Tibial nerve (tissue), 4 donors: ENCODE data around the gene CCNY. TPM values are rescaled to one million over a fixed set of nuclear protein-coding genes. Genes with fewer than 3 reads are reported as not detected.

Source experiments
- DNase-seq, 2 donors: peaks; one replicate each; pipeline ENCODE4 v3.0.0-alpha.2; 2019; ENCODE audit warnings: low spot score in 2 of 2
- H3K27ac ChIP-seq, 4 donors: fragments of 200-600 bp; sonication (generic) in 3 of 4; one replicate each; pipeline ENCODE4 v1.5.1; 2017 to 2019; ENCODE audit warnings: mild to moderate bottlenecking in 1 of 4
- H3K27me3 ChIP-seq, 2 donors: fragments of 200-600 bp; sonication (generic) in 1 of 2; one replicate each; pipeline versions ENCODE4 v1.5.1 to v1.6.0; 2017 to 2019
- H3K36me3 ChIP-seq, 3 donors: fragments of 200-600 bp; sonication (generic); one replicate each; pipeline ENCODE4 v1.5.1; 2018 to 2019
- H3K4me1 ChIP-seq, 4 donors: fragments of 200-600 bp; sonication (generic) in 3 of 4; one replicate each; pipeline ENCODE4 v1.5.1; 2017 to 2019
- H3K4me3 ChIP-seq, 4 donors: fragments of 200-600 bp; sonication (generic) in 3 of 4; one replicate each; pipeline ENCODE4 v1.5.1; 2017 to 2019; ENCODE audit warnings: mild to moderate bottlenecking in 1 of 4, moderate library complexity in 1 of 4
- H3K9me3 ChIP-seq, 4 donors: fragments of 200-600 bp; sonication (generic) in 3 of 4; one replicate each; pipeline ENCODE4 v1.5.1; 2017 to 2019
- EP300 ChIP-seq, 2 donors: sonication (generic); formaldehyde crosslinking; IDR thresholded peaks; one replicate each; pipeline ENCODE4 v1.6.1; 2017; ENCODE audit warnings: antibody characterized with exemption in 2 of 2, mild to moderate bottlenecking in 1 of 2
- POLR2A ChIP-seq, 2 donors: fragments of 450-650 bp; IDR thresholded peaks; one replicate each; pipeline ENCODE4 v1.6.1; 2017; ENCODE audit warnings: antibody characterized with exemption in 2 of 2, mild to moderate bottlenecking in 2 of 2, moderate library complexity in 2 of 2
- WGBS, 2 donors: methylation state at CpG; one replicate each; pipeline ENCODE4 v1.1.5; 2018; 5-methylcytosine and 5-hydroxymethylcytosine counted together
- total RNA-seq, 4 donors: library from RNA; depleted of rRNA; stranded (reverse); fragments of >200 nt; gene quantifications; one replicate each; pipeline ENCODE4 v1.1.0, GENCODE V29; 2016
- TF ChIP-seq, protein P1 (sequence below), 5 experiments: fragments of 200-600 bp in 3 of 5; fragments of 450-650 bp in 2 of 5; sonication (generic) in 3 of 5; IDR thresholded peaks; one replicate each; pipeline ENCODE4 v1.5.1; 2016 to 2019; ENCODE audit warnings: antibody characterized with exemption in 5 of 5, mild to moderate bottlenecking in 3 of 5, moderate library complexity in 2 of 5

Gene CCNY
- total RNA-seq, 4 donors from 2014 or later: 24.3 to 27.6 (median 26.5) TPM

GRCh38 chr10:35326466-35327235 lies 9.7 kb upstream of the CCNY start:
- Histone ChIP-seq H3K27ac (no peak overlapping the region), H3K27me3 (no peaks in the 10 kb centered on the region), H3K4me1 (peaks cover 0 to 33% (median 0%) of the 10 kb centered on the region in 4 donors), H3K36me3 (peaks cover 0 to 35% (median 0%) of the 10 kb centered on the region in 3 donors), H3K4me3 (no peak overlapping the region), H3K9me3 (peaks cover 0 to 13% (median 0%) of the 10 kb centered on the region in 4 donors)
- TF ChIP-seq POLR2A (IDR thresholded peaks at IDR 0.05): no peak
- TF ChIP-seq, protein P1, sequence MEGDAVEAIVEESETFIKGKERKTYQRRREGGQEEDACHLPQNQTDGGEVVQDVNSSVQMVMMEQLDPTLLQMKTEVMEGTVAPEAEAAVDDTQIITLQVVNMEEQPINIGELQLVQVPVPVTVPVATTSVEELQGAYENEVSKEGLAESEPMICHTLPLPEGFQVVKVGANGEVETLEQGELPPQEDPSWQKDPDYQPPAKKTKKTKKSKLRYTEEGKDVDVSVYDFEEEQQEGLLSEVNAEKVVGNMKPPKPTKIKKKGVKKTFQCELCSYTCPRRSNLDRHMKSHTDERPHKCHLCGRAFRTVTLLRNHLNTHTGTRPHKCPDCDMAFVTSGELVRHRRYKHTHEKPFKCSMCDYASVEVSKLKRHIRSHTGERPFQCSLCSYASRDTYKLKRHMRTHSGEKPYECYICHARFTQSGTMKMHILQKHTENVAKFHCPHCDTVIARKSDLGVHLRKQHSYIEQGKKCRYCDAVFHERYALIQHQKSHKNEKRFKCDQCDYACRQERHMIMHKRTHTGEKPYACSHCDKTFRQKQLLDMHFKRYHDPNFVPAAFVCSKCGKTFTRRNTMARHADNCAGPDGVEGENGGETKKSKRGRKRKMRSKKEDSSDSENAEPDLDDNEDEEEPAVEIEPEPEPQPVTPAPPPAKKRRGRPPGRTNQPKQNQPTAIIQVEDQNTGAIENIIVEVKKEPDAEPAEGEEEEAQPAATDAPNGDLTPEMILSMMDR (IDR thresholded peaks at IDR 0.05): no peak
- TF ChIP-seq EP300 (IDR thresholded peaks at IDR 0.05): no peak
- WGBS, 2 donors: 87 to 88% methylated on average over 9 of the region's 9 CpGs
- no peak for DNase-seq

- Histone ChIP-seq H3K27ac (no peak overlapping the region), H3K36me3 (peaks cover 0 to 23% (median 0%) of the 10 kb centered on the region in 3 donors), H3K4me1 (peaks cover 0 to 36% (median 0%) of the 10 kb centered on the region in 4 donors), H3K27me3 (no peaks in the 10 kb centered on the region), H3K9me3 (peaks cover 0 to 4% (median 0%) of the 10 kb centered on the region in 4 donors), H3K4me3 (no peak overlapping the region)
- TF ChIP-seq EP300 (IDR thresholded peaks at IDR 0.05): no peak
- no peak for TF ChIP-seq POLR2A (IDR thresholded peaks at IDR 0.05)
- TF ChIP-seq, protein P1 (IDR thresholded peaks at IDR 0.05): no peak
- DNase-seq: no peak
- WGBS, 2 donors: 85 to 90% methylated on average over 7 of the region's 7 CpGs
Measured at GRCh38 chr10:35327790-35328403, 8.4 kb upstream of the CCNY start.

- WGBS, 2 donors: 53 to 58% methylated on average over 2 of the region's 2 CpGs
- TF ChIP-seq POLR2A (IDR thresholded peaks at IDR 0.05) (no peak), EP300 (IDR thresholded peaks at IDR 0.05) (no peak)
- TF ChIP-seq, protein P1 (IDR thresholded peaks at IDR 0.05): no peak
- peaks cover 0 to 16% (median 0%) of the 10 kb centered on the region in 3 donors for H3K36me3 ChIP-seq
- H3K4me3 ChIP-seq: no peak overlapping the region
- H3K9me3 ChIP-seq: no peaks in the 10 kb centered on the region
- H3K27ac ChIP-seq: no peak overlapping the region
- H3K27me3 ChIP-seq: no peaks in the 10 kb centered on the region
- DNase-seq: no peak
- peaks cover 0 to 42% (median 0%) of the 10 kb centered on the region in 4 donors for H3K4me1 ChIP-seq
Measured at GRCh38 chr10:35328404-35329037, 7.8 kb upstream of the CCNY start.

DNA sequence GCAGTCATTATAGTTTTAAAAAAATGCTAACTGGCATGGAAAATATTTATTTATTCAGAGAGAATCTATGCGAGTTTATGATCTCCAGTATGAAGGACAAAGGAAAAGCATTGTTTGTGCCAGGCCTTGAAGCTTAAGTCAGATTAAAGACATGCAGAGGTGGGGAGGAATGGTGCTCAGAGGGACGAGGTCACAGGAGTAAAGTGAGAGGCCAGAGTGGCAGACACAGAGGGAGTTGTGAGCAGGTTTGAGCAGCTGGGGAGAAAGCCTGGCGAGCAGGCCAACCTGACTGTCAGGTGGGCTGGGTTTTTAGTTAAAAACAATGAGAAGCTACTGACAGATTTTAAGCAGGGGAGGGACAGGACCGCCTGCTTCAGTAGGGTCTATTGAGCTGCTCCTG lies 6.8 kb upstream of the CCNY start:
- Histone ChIP-seq H3K4me1 (peaks cover 0 to 52% (median 7%) of the 10 kb centered on the region in 4 donors), H3K36me3 (peaks cover 0 to 10% (median 0%) of the 10 kb centered on the region in 3 donors), H3K9me3 (no peaks in the 10 kb centered on the region), H3K27me3 (no peaks in the 10 kb centered on the region), H3K27ac (peak overlapping the region in 1 of 4 donors; percentile 2), H3K4me3 (no peak overlapping the region)
- DNase-seq: no peak
- TF ChIP-seq EP300 (IDR thresholded peaks at IDR 0.05): no peak
- TF ChIP-seq, protein P1 (IDR thresholded peaks at IDR 0.05): no peak
- TF ChIP-seq POLR2A (IDR thresholded peaks at IDR 0.05): no peak
- WGBS, 2 donors: 35 to 41% methylated on average over 4 of the region's 4 CpGs
